Measurements from ENCODE around the gene TTC8.
"Not testable (repeated sequence)": the region's sequence is repeated elsewhere in the genome, so short reads cannot be mapped to it uniquely, and the experiment has no call there.

Gene TTC8

DNA sequence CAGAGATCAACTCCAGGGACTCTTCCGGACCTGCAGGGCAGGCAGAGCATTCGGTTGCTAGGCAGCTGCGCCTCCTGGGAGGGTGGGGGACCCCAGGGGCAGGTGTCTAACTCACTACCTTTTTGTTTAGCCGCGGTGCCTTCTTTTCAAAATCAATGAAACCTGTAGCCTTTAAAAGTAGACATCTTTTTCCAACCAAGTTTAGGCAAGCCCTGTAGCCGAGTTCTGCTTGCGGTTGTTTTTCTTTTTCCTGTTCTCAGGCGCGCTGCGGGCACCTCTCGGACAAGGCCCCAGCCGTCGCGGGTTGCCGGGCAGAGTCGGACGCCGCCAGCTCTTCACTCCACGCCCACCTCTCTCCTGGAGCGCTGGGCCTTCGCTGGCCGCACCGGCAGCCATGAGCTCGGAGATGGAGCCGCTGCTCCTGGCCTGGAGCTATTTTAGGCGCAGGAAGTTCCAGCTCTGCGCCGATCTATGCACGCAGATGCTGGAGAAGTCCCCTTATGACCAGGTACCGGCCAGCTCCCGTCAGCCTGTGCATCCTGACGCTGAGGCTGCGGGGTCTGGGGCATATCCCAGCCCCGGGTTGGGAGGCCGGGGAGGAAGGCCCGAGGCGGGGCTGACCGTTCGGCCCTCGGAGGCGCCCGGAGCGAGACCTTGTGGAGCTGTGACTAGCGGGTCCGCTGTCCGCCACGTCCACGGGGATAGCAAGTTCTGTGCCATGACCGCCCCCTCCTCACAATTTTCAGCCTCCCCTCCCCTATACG lies at the start of gene TTC8:
Gene TTC8 (plus strand): TSS at position 338 of the 764 bp plus-strand sequence. CDS start 57 bp downstream, at position 395.
- peak; percentile 57 for FAIRE-seq
- peak; percentile 85 for DNase-seq (ENCODE audit: insufficient read length, low spot score)

DNA sequence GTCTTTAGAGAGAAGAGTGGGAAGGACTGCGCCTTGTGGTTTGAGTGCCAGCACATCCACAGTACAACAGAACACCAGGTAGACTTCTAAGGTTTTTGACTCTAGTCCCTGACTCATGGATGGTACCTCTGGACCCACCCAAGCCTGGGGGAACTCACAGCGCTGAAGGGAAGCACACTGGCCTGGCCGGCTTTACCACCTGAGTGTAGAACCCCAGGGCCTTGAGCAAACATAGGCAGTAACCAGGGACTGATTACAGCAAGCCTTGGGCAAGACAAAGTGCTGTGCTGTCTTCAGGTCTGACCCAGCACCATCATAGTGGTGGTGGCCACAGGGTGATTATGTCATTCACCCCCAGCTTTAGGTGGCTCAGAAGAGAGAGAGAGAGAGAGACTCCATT lies 48.9 kb upstream of the TTC8 start:
- FAIRE-seq: no peak

DNA sequence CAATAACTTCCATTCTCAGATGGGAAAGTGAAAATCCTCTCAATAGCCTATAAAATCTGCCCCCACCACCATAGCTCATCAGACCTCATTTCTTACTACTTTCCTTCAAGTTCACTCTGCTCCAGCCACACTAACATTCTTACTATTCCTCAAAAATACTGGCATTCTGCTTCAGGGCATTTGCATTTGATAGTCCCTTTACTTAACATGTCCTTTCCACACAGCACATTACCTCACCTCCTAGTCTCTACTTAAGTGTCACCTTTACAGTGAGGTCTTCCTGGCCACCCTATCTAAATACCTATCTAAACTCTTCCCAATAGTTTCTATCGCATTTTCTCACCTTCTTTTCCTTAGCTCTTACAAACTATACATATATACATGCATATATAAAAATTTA lies 38.5 kb upstream of the TTC8 start:
- DNase-seq (ENCODE audit: insufficient read length, low spot score) (no peak), FAIRE-seq (no peak)

More for the DNA sequence above, 48.9 kb upstream of the TTC8 start:
- no peak for DNase-seq (ENCODE audit: insufficient read length, low spot score)

DNA sequence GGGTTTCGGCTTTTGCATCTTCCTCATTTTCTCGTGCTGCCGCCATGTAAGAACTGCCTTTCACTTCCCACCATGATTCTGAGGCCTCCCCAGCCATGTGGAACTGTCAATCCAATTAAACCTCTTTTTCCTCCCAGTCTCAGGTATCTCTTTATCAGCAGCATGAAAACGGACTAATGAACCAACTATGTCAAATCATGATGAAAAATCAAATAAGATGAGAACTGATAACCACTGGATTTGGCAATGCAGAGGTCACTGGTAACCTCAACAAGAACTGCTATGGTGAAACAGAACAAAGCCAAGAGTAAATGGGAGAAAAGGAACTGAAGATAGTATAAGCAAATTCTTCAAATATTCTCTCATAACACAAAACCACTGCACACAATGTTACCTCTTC lies 37.7 kb upstream of the TTC8 start:
- DNase-seq (ENCODE audit: insufficient read length, low spot score) (no peak), FAIRE-seq (no peak)

DNA sequence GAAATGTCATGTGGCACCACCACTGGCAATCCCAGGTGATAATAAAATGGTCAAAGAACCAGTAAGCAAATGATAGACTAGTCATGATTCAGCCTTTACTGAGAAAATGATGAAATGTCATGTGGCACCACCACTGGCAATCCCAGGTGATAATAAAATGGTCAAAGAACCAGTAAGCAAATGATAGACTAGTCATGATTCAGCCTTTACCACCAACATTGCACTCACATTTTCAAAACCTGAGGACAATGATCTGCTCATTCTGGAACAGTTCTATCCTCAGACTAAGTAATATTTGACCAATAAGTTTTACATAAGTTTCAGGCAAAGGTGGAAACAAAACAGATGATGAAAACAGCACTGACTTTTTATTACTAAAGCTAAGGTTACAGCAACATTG lies 34.9 kb upstream of the TTC8 start:
- not testable (repeated sequence) for DNase-seq (ENCODE audit: insufficient read length, low spot score); FAIRE-seq

DNA sequence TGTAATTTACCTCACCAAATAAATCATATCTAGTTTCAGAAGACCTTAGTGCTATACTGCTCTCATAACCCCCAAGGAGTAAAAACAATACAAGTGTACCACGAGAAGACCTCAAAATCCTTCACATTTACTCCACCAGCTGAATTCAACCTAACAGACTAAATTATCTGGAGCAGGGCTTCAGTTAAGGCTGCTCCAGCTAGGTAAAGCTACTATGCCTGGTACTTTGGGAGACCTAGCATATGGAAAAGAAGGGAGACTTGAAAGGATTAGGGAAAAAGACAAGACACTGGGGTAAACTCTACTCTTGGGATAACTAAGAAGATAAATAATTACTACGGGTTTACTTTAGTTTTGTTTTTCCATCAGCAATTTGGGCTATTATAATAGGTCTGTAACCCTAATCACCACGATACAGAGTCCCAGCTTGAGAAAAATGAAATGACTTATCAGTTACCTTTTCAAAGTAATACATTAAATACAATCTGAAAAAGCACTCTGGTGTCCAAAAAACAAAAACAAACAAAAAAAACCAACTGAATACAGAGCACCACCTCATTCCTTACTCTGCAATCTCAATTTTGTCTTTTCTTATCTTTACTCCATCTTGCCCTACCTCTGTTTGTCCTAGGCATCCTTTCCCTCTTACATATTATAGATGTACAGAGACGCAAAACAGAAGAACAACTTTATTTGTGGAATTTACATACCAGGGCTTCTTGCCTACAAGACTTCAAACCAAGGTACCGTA lies 33.8 kb upstream of the TTC8 start:
- FAIRE-seq (no peak), DNase-seq (ENCODE audit: insufficient read length, low spot score) (no peak)

DNA sequence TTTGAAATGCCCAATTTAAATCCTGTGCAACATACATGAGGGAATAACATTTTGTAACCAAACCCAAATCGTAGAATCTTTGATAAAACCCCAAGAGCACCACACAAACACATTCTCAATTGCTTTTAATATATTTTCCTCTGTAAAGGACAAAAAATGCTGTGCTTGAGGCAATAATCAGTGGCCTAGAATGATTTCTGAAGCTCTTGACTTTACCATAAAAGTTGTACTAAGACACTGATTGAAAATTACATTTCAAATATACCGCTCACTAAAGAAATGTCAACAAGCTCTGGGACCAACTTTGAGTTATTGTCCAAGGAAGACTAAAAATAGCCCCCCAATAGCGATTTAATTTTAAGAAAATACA lies 33.2 kb upstream of the TTC8 start:
- FAIRE-seq (no peak), DNase-seq (ENCODE audit: insufficient read length, low spot score) (no peak)

DNA sequence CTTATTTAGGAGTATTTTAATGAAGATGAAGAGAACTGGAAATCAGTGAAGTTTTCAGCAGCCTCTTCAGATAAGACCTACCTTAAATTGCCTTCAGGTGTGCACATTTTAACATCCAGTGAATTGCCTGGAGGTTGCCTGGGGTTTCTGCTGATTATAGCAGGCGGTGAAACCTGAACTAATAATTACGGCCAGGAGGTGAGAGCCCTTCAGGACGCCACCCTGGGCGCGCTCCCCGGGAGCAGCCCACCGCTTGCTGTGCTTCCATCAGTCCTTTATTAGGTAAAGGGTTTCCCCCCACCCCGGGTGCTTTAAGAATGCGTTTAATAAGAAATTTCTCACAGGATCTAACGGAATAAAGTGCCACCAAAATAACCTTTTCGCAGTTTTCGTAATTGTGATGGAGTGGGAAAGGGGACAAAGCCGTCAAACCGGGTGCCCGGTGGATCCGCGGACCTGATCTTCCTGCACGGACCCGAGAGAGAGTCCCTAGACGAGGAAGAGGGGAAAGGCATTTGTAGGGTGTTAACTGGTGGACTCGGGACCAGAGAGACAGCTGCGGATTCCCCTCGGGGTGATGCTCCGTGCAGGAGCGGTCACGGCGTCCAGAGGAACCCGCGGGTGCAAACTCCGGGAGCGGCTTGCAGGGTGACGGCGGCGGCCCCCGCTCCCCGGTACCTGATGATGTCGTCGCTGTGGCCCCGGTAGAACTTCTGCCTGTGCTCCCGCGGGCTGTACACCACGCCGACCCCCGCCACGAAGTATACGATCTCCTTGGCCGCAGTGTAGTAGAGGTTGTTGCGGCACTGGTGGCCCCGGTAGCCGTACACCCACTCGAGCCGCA lies 32.6 kb upstream of the TTC8 start:
- no peak for FAIRE-seq

DNA sequence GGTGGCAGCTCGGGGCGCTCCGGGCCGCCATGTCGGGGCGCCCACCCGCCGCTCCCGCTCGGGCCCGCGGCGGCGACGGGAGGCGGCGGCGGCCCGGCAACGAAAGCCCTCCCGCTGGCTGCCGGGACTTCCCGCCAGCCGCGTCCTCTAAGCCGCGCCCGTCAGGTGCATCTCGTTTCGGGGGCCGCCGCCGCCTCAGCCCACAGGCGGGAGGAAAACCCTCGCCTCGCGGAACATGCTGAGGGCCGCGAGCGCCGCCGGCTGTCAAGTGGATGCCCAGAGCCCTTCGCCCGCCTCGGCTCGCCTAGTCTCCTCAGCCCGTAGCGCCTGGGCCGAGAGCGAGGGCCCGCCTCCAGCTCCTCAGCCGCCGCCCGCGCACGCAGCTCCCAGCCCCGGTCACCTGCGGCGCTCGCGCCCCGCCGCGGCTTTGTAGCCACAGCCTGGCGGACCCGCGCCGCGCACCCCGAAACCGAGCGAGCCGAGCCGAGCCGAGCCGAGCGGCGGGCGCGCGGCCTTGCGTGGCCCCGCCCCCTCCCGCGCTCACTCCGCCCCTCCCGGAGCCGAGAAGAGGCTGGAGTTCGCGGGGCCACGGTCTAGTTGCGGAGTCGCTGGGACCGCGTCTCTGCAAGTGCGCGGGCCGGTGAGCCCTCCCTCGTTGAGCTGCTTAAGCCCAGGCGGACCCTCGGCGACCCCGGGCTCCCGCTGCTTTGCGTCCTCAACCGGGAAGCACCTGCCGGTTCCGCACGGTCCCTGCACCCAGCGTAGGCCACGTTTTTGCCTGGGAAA lies 31.8 kb upstream of the TTC8 start, which contains the start of gene EML5:
Gene EML5 (minus strand): TSS at position 481 of the 786 bp plus-strand sequence. CDS start 450 bp downstream, at position 31.
- FAIRE-seq (peak; percentile 79), DNase-seq (ENCODE audit: insufficient read length, low spot score) (peak; percentile 42)

More for the DNA sequence above, 32.6 kb upstream of the TTC8 start:
- DNase-seq (ENCODE audit: insufficient read length, low spot score): no peak

DNA sequence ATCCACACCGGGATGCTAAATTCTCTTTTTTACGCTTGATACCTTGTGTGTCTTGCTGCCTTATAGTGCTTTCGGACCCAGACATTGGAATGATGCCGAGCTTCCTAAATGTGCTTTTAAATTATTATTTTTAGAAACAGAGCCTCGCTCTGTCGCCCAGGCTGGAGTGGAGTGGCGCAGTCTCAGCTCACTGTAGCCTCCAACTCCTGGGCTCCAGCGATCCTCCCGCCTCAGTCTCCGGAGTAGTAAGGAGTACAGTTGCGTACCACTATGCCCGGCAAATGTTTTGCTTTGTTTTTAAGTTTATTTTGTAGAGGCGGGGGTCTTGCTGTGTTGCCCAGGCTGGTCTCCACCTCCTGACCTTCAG lies 31.2 kb upstream of the TTC8 start:
- FAIRE-seq: no peak
- no peak for DNase-seq (ENCODE audit: insufficient read length, low spot score)

DNA sequence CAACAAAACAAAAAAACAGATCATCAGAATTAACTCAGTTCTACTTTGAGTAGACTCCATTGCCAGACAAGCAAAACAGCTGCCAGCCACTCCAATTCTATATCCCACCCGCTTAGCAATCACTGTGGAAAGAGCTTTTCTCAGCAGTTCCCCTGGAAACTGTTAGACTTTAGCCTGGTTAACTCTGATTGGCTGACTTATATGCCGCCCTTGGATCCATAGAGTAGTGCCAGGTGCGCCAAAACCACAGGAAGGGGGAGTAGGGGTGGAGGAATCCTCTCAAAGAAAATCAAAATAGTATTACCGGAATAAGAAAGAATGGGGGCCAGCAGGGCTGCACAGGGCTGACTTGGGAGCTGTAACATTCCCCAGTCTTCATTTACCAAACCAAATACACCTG lies 26.3 kb upstream of the TTC8 start:
- DNase-seq (ENCODE audit: insufficient read length, low spot score) (no peak), FAIRE-seq (no peak)

DNA sequence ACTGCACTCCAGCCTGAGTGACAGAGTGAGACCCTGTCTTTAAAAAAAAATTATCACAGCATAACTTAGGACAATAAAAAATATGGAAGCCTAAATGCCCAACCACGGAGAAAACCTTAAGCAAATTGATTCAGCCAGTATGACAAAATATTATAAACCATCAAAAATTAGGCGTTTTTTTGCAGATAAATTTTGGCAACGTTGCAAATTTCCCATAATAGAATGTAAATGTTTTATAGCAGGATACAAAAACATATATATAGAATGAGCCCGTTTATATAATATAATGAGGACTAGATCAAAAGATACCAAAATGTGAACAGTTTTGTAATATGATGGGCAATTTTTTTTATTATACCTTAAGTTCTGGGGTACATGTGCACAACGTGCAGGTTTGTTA lies 24.9 kb upstream of the TTC8 start:
- DNase-seq (ENCODE audit: insufficient read length, low spot score) (no peak), FAIRE-seq (no peak)

DNA sequence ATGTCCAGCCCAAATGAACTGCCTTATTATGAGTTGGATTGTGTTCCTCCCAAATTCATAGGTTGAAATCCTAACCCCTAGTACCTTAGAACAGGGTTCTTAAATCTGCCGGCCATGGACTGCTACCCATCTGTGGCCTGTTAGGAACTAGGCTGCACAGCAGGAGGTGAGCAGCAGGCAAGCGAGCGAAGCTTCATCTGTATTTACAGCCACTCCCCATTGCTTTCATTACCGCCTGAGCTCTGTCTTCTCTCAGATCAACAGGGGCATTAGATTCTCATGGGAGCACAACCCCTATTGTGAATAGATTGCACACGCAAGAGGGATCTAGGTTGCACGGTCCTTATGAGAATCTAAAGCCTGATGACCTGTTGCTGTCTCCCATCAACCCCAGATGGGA lies 21.9 kb upstream of the TTC8 start:
- no peak for DNase-seq (ENCODE audit: insufficient read length, low spot score)
- FAIRE-seq: no peak

DNA sequence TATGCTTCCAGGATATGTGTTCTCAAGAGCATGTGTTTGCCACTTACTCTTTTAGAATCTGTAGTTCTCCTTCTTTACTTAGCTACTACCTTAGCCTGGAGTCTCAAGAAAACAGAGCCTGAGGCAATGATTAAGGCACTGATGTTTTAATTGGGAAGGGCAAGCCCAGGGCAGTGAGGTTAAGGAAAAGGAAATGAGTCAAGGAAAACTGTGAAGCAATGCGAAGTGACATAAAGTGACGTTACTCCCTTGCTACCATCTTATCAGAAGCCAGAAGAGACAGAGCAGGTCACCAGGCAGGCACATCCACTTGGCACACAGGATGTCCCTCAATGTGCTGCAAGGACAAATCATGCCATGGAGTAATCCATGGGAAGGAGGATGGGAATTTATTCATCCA lies 20.4 kb upstream of the TTC8 start:
- DNase-seq (ENCODE audit: insufficient read length, low spot score) (no peak), FAIRE-seq (no peak)

DNA sequence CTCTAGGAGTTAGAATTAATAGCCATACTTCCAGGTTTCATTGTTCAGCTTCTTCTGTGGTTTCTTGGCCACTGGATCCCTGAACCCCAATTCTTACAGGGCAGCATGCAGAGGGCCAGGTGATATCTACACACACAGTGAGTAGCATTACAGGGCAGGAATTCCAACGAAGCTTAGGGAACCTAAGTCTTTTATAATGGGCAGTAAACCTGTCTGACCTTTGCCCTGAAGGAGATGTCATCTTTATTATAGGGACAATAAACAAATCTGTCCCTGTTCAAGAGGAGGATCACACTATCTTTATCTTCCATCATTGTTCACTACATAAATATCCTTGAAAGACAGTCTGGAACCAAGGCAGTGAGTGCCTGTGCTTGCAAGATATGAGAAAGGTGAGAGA lies 20.0 kb upstream of the TTC8 start:
- DNase-seq (ENCODE audit: insufficient read length, low spot score) (no peak), FAIRE-seq (no peak)

DNA sequence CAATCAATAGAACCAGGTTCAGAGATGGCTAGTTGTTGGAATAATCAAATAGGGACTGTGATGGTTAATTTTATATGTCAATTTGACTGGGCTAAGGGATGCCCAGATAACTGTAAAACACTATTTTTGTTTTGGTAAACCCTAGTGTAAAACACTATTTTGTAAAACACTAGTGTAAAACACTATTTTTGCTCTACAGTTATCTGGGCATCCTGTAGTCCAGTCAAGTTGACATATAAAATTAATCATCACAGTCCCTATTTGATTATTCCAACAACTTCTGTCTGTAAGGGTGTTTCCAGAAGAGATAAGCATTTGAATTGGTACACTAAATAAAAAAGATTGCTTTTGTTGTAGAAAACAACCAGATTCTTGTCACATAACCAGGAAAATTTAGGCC lies 16.1 kb upstream of the TTC8 start:
- DNase-seq (ENCODE audit: insufficient read length, low spot score): no peak
- FAIRE-seq: no peak

DNA sequence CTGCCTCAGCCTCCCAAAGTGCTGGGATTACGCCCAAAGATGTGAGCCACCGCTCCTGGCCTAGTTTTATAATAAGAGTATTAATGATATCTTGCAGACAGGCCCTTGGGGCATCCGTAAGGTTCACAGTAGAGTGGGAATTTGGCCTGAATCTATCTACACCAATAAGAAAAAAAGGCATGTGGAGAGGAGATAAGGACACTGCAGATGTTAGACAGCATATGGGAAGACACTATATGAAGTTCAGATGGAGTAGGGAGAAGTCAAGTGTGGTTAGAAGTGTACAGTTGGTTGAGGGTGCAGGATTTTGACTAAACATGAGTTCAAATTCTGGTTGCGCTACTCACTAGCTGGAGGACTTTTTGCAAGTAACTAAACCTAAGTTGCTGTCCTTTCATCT lies 8.5 kb upstream of the TTC8 start:
- no peak for DNase-seq (ENCODE audit: insufficient read length, low spot score)

DNA sequence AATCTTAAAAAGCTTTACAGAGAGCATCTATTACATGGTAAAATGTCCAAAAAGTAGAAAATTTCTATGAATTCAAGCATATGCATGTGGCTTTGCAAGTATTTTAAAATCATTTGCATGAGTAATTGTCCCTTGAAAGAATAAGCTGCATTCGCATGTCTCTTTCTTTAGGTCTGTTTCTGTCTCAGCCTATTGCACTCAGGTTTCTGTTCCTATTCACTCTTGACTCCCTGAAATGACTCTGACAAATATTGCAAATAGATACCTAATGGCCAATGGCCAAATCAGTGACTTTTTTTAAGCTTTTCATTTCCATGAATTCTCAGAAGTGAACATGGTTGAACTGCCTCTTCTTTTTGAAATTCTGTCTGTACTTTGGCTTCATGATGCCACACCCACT lies 6.4 kb upstream of the TTC8 start:
- DNase-seq (ENCODE audit: insufficient read length, low spot score): no peak
- no peak for FAIRE-seq

More for the DNA sequence above, 8.5 kb upstream of the TTC8 start:
- FAIRE-seq: no peak

DNA sequence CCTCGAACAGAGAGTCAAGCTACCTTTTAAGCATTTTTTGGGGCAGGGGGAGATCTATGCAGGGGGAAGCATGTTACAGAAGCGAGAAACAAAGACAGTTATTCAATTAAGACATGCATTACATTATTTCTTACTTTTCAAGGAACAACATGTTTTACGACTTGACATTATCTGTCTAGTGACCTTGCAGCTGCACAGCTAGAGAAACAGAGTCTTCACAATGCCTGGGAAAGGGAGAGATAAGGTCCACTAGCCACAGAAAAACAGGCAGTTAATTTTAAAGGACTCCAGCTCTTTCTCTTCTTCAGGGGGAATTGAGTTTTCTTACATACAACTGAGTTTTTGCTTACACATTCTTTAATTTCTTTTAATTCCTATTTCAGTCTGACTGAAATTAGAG lies 4.8 kb upstream of the TTC8 start:
- not testable (repeated sequence) for DNase-seq (ENCODE audit: insufficient read length, low spot score); FAIRE-seq

DNA sequence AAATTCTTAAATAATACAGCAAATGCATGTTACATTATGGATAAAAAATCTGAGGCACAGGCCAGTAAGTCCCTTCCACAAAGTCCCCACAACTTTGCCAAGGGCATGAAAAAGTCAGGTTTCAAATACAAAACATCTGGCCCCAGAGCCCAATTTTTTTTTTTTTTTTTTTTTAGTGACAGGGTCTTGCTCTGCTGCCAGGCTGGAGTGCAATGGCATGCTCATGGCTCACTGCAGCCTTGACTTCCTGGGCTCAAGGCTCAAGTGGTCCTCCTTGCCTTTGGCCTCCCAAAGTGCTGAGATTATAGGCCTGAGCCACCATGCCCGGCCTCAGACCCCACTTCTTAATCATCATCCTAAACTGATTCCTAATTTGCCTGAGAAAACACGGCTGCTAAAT lies 3.1 kb upstream of the TTC8 start:
- no peak for DNase-seq (ENCODE audit: insufficient read length, low spot score)
- no peak for FAIRE-seq
